Lung (tissue), 12 donors: Measurements from ENCODE around the gene SIDT2. TPM values are rescaled to one million over a fixed set of nuclear protein-coding genes. Genes with fewer than 3 reads are reported as not detected.

Experiments used
- ATAC-seq: fragments of 200-7000 bp; cut with Tn5 transposase; one replicate; pipeline ENCODE4 v1.9.1; 2020; ENCODE audit warnings: moderate number of reproducible peaks; ENCODE audit not compliant: insufficient read depth, low FRiP score
- DNase-seq, 3 donors: peaks; one replicate each; pipeline ENCODE4 v3.0.0-alpha.2; 2013 to 2017
- H3K27ac ChIP-seq, 2 donors: one replicate each; pipeline ENCODE4 v1.5.1; 2013; ENCODE audit warnings: mild to moderate bottlenecking in 2 of 2, moderate library complexity in 2 of 2, control low read depth in 1 of 2, inconsistent platforms in 1 of 2, low read depth in 1 of 2, low read length in 1 of 2
- H3K27me3 ChIP-seq, 3 donors: one replicate each; pipeline ENCODE4 v1.5.1; 2013; ENCODE audit warnings: low read length in 2 of 3; ENCODE audit not compliant: control insufficient read depth in 3 of 3, insufficient read depth in 3 of 3
- H3K36me3 ChIP-seq, 4 donors: one replicate each; pipeline ENCODE4 v1.5.1; 2013; ENCODE audit warnings: low read length in 4 of 4, mild to moderate bottlenecking in 1 of 4, moderate library complexity in 1 of 4; ENCODE audit not compliant: control insufficient read depth in 4 of 4, insufficient read depth in 4 of 4
- H3K4me1 ChIP-seq, 5 donors: one replicate each; pipeline ENCODE4 v1.5.1; 2013; ENCODE audit warnings: low read length in 5 of 5, mild to moderate bottlenecking in 2 of 5, moderate library complexity in 1 of 5; ENCODE audit not compliant: control insufficient read depth in 5 of 5, insufficient read depth in 5 of 5
- H3K4me3 ChIP-seq: one replicate; pipeline ENCODE4 v1.5.1; 2013; ENCODE audit warnings: mild to moderate bottlenecking, control low read depth, moderate library complexity
- H3K9ac ChIP-seq, 2 donors: one replicate each; pipeline ENCODE4 v1.5.1; 2013; ENCODE audit warnings: low read length in 2 of 2, control low read depth in 1 of 2; ENCODE audit not compliant: insufficient read depth in 1 of 2
- H3K9me3 ChIP-seq, 4 donors: one replicate each; pipeline ENCODE4 v1.5.1; 2013; ENCODE audit warnings: low read length in 3 of 4, mild to moderate bottlenecking in 1 of 4, moderate library complexity in 1 of 4; ENCODE audit not compliant: control insufficient read depth in 4 of 4, insufficient read depth in 3 of 4
- CTCF ChIP-seq: IDR thresholded peaks from 2 replicates; pipeline ENCODE4 v1.5.1; 2012; ENCODE audit warnings: mild to moderate bottlenecking; ENCODE audit errors: control extremely low read depth, extremely low read depth
- WGBS, 2 donors: extraction: QIAGEN DNeasy Blood & Tissue Kit; methylation state at CpG; one replicate each; pipeline ENCODE4 v1.1.7; 2013; 5-methylcytosine and 5-hydroxymethylcytosine counted together
- polyA plus RNA-seq, 2 donors: library from polyadenylated mRNA; stranded (reverse); fragments of 200-250 nt; gene quantifications; one replicate each; pipeline ENCODE4 v1.2.1, GENCODE V29; 2013
- total RNA-seq, 2 donors: library from RNA; depleted of rRNA in 1 of 2; stranded (reverse); fragments of >200 nt in 1 of 2; gene quantifications; one replicate each; pipeline ENCODE4 v1.2.1, GENCODE V29; 2014 to 2021
- donor health status: control.
- donor health status: control.
- donor health status: Bipolar disorder and iron deficiency.
- donor health status: healthy.
- donor health status: DM: yes; HTN: yes; CAD: no.

Gene SIDT2
- total and polyA plus RNA-seq, 4 donors = 25.4 to 84.8 (median 38.4) TPM

GRCh38 chr11:117220999-117221774 lies 42.6 kb downstream of the SIDT2 start:
- peaks cover 0 to 20% (median 6%) of the 10 kb centered on the region in 5 donors for H3K4me1 ChIP-seq
- ATAC-seq = no peak
- H3K4me3 ChIP-seq = no peak overlapping the region
- H3K9ac ChIP-seq = no peak overlapping the region
- no peak for TF ChIP-seq CTCF
- no peaks in the 10 kb centered on the region for H3K9me3 ChIP-seq
- peak in 2 of 3 donors; percentile 54 to 63 for DNase-seq
- peaks cover 20 to 58% (median 34%) of the 10 kb centered on the region in 4 donors for H3K36me3 ChIP-seq
- H3K27me3 ChIP-seq = no peaks in the 10 kb centered on the region
- 78 to 79% methylated on average over 7 of the region's 7 CpGs for WGBS, 2 donors
- peak overlapping the region; percentile 37 to 66 for H3K27ac ChIP-seq

DNA sequence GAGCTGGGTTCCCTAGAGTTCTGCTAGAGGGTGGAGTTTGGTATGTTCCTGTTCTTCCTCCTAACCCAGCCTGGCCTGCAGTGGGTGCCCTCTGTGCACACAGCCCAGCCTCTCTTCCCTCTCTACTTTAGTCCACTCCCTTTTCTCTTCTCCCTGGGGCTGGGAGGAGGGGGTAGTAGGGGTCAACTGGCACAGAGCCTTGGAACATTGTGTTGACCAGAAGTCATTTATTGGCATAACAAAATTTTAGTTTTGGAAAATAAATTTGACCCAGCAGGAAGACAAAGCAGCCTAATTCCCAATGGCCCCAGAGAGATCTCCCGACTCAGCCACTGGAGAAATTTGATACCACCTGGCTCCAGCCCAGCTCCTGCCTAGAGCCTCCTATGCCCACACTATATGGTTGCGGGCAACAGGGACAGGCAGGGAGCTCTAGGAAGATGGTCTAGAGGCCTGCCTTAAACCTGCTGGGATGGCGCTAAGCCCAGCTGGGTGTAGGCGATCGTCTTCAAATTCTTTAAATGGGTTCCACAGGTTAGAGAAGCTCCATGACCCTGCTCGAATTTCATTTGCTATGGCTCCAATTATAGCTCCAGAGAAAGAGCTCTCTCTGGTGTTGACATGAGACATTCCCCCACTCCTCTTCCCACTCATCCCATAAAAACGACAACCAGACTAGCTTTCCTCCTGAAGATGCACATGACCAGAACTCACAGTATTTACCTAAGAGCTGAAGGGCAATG lies 43.4 kb downstream of the SIDT2 start:
- Histone ChIP-seq H3K36me3 (peaks cover 21 to 57% (median 33%) of the 10 kb centered on the region in 4 donors), H3K4me3 (no peak overlapping the region), H3K9ac (no peak overlapping the region), H3K27me3 (no peaks in the 10 kb centered on the region), H3K27ac (peak overlapping the region; percentile 37 to 66), H3K4me1 (peaks cover 0 to 20% (median 6%) of the 10 kb centered on the region in 5 donors), H3K9me3 (no peaks in the 10 kb centered on the region)
- 74 to 86% methylated on average over 7 of the region's 7 CpGs for WGBS, 2 donors
- DNase-seq (peak in 1 of 3 donors; percentile 60), ATAC-seq (no peak)
- no peak for TF ChIP-seq CTCF

GRCh38 chr11:117222991-117223740 lies 44.6 kb downstream of the SIDT2 start:
- Histone ChIP-seq H3K4me1 (peaks cover 0 to 20% (median 6%) of the 10 kb centered on the region in 5 donors), H3K9ac (no peak overlapping the region), H3K4me3 (no peak overlapping the region), H3K27ac (no peak overlapping the region), H3K27me3 (no peaks in the 10 kb centered on the region), H3K9me3 (no peaks in the 10 kb centered on the region), H3K36me3 (peaks cover 17 to 52% (median 29%) of the 10 kb centered on the region in 4 donors)
- DNase-seq (no peak), ATAC-seq (no peak)
- WGBS, 2 donors = 96 to 98% methylated on average over 14 of the region's 14 CpGs
- no peak for TF ChIP-seq CTCF
